ENCODE data around the gene CACNA2D3. TPM values are rescaled to one million over a fixed set of nuclear protein-coding genes. Genes with fewer than 3 reads are reported as not detected.

Gene CACNA2D3
- polyA plus RNA-seq, 1 donor (not counting 4 experiments of a cell fraction or from before 2014, with no cell fraction given): 0.08 TPM

DNA sequence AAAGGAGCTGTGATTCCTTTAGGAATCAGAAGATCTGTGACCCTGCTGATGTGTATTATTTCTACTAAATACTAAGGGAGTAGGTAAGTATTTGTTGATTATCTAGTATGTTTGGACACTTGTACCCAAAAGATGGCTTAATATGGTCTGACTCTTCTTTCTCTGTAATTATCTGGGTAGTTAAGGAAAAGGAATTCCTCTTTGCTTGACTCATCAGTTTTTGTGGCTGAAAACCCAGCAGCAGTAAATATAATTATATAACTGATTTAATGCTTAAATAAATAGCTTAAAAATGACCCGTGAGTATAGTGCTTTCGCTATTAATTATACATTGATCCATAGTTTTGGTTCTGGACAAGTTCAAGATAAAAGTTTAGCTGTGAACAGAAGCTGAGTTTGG is 649.7 kb downstream of the CACNA2D3 start:
- no peaks in the 10 kb centered on the region for H3K36me3 ChIP-seq (ENCODE audit: control insufficient read depth in 2 of 2, extremely low read depth in 1 of 2, insufficient read depth in 2 of 2, low read length in 2 of 2)
- no peaks in the 10 kb centered on the region for H3K9me1 ChIP-seq (ENCODE audit: control insufficient read depth, extremely low read depth, insufficient read depth, low read length)
- no peak overlapping the region for H2AFZ ChIP-seq (ENCODE audit: control insufficient read depth, low read length)
- TF ChIP-seq, protein P1, sequence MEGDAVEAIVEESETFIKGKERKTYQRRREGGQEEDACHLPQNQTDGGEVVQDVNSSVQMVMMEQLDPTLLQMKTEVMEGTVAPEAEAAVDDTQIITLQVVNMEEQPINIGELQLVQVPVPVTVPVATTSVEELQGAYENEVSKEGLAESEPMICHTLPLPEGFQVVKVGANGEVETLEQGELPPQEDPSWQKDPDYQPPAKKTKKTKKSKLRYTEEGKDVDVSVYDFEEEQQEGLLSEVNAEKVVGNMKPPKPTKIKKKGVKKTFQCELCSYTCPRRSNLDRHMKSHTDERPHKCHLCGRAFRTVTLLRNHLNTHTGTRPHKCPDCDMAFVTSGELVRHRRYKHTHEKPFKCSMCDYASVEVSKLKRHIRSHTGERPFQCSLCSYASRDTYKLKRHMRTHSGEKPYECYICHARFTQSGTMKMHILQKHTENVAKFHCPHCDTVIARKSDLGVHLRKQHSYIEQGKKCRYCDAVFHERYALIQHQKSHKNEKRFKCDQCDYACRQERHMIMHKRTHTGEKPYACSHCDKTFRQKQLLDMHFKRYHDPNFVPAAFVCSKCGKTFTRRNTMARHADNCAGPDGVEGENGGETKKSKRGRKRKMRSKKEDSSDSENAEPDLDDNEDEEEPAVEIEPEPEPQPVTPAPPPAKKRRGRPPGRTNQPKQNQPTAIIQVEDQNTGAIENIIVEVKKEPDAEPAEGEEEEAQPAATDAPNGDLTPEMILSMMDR (optimal IDR thresholded peaks at IDR 0.05 in 1 of 3, IDR thresholded peaks at IDR 0.05 in 1 of 3, conservative IDR thresholded peaks at IDR 0.05 in 1 of 3; ENCODE audit: extremely low read depth in 1 of 3, insufficient read depth in 2 of 3, low read length in 3 of 3): no peak
- TF ChIP-seq EZH2 (IDR thresholded peaks at IDR 0.05; ENCODE audit: low read length): no peak
- no peaks in the 10 kb centered on the region for H3K79me2 ChIP-seq (ENCODE audit: control insufficient read depth, insufficient read depth, low read length)
- H3K9ac ChIP-seq (ENCODE audit: control insufficient read depth, extremely low read depth, insufficient read depth, low read length): no peak overlapping the region
- H3K27ac ChIP-seq (ENCODE audit: control insufficient read depth, insufficient read depth, low read length): no peak overlapping the region
- no peaks in the 10 kb centered on the region for H4K20me1 ChIP-seq (ENCODE audit: control insufficient read depth, extremely low read depth, insufficient read depth, low read length)
- DNase-seq (ENCODE audit: low read depth, low spot score) (no peak), FAIRE-seq (no peak)
- H3K27me3 ChIP-seq (ENCODE audit: control insufficient read depth, extremely low read depth, insufficient read depth, low read length): no peaks in the 10 kb centered on the region
- no peaks in the 10 kb centered on the region for H3K9me3 ChIP-seq (ENCODE audit: control insufficient read depth, low read depth, low read length)
- H3K4me3 ChIP-seq (ENCODE audit: control insufficient read depth in 2 of 3, extremely low read depth in 1 of 3, insufficient read depth in 2 of 3, low read depth in 1 of 3, low read length in 3 of 3): no peak overlapping the region
- no peaks in the 10 kb centered on the region for H3K4me1 ChIP-seq (ENCODE audit: control insufficient read depth, extremely low read depth, insufficient read depth, low read length)
- no peak overlapping the region for H3K4me2 ChIP-seq (ENCODE audit: control insufficient read depth, extremely low read depth, insufficient read depth, low read depth, low read length)
- dilution Hi-C loops (cut with MboI; ENCODE audit: extremely low pct_ligation_motif_present, low sequenced_read_pairs): no loop called here

GRCh38 chr3:54772746-54773145 is 650.4 kb downstream of the CACNA2D3 start:
- H3K4me1 ChIP-seq (ENCODE audit: control insufficient read depth, extremely low read depth, insufficient read depth, low read length): no peaks in the 10 kb centered on the region
- dilution Hi-C loops (cut with MboI; ENCODE audit: extremely low pct_ligation_motif_present, low sequenced_read_pairs): no loop called here
- FAIRE-seq: no peak

More at GRCh38 chr3:54772746-54773145, 650.4 kb downstream of the CACNA2D3 start:
- Histone ChIP-seq H3K4me3 (ENCODE audit: control insufficient read depth in 2 of 3, extremely low read depth in 1 of 3, insufficient read depth in 2 of 3, low read depth in 1 of 3, low read length in 3 of 3) (no peak overlapping the region), H2AFZ (ENCODE audit: control insufficient read depth, low read length) (no peak overlapping the region), H3K27ac (ENCODE audit: control insufficient read depth, insufficient read depth, low read length) (no peak overlapping the region), H4K20me1 (ENCODE audit: control insufficient read depth, extremely low read depth, insufficient read depth, low read length) (no peaks in the 10 kb centered on the region), H3K4me2 (ENCODE audit: control insufficient read depth, extremely low read depth, insufficient read depth, low read depth, low read length) (no peak overlapping the region), H3K27me3 (ENCODE audit: control insufficient read depth, extremely low read depth, insufficient read depth, low read length) (no peaks in the 10 kb centered on the region), H3K9me1 (ENCODE audit: control insufficient read depth, extremely low read depth, insufficient read depth, low read length) (no peaks in the 10 kb centered on the region), H3K79me2 (ENCODE audit: control insufficient read depth, insufficient read depth, low read length) (no peaks in the 10 kb centered on the region), H3K36me3 (ENCODE audit: control insufficient read depth in 2 of 2, extremely low read depth in 1 of 2, insufficient read depth in 2 of 2, low read length in 2 of 2) (no peaks in the 10 kb centered on the region), H3K9me3 (ENCODE audit: control insufficient read depth, low read depth, low read length) (no peaks in the 10 kb centered on the region), H3K9ac (ENCODE audit: control insufficient read depth, extremely low read depth, insufficient read depth, low read length) (no peak overlapping the region)
- no peak for DNase-seq (ENCODE audit: low read depth, low spot score)
- TF ChIP-seq, protein P1 (optimal IDR thresholded peaks at IDR 0.05 in 1 of 3, IDR thresholded peaks at IDR 0.05 in 1 of 3, conservative IDR thresholded peaks at IDR 0.05 in 1 of 3; ENCODE audit: extremely low read depth in 1 of 3, insufficient read depth in 2 of 3, low read length in 3 of 3): no peak
- no peak for TF ChIP-seq EZH2 (IDR thresholded peaks at IDR 0.05; ENCODE audit: low read length)
